Neuron (in vitro differentiated cells): ENCODE results near the gene BAD.
A peak's percentile ranks its signal among the peaks of the same experiment; 100 is the strongest.

ENCODE experiments used
- H2AFZ ChIP-seq: one replicate; pipeline ENCODE4 v1.6.1; 2013; ENCODE audit warnings: low read depth, mild to moderate bottlenecking, inconsistent platforms, low read length, moderate library complexity
- H3K27me3 ChIP-seq: one replicate; pipeline ENCODE4 v1.6.1; 2013; ENCODE audit warnings: low read length; ENCODE audit not compliant: insufficient read depth
- H3K36me3 ChIP-seq: one replicate; pipeline ENCODE4 v1.6.1; 2013; ENCODE audit warnings: low read length; ENCODE audit not compliant: insufficient read depth
- H3K4me1 ChIP-seq: one replicate; pipeline ENCODE4 v1.6.1; 2013; ENCODE audit warnings: low read length; ENCODE audit not compliant: insufficient read depth
- H3K4me3 ChIP-seq: 2 replicates; pipeline ENCODE4 v1.5.1; 2013; ENCODE audit warnings: mild to moderate bottlenecking, low read length, moderate library complexity
- H3K9me3 ChIP-seq: one replicate; pipeline ENCODE4 v1.6.1; 2013; ENCODE audit warnings: low read length

Gene BAD

DNA sequence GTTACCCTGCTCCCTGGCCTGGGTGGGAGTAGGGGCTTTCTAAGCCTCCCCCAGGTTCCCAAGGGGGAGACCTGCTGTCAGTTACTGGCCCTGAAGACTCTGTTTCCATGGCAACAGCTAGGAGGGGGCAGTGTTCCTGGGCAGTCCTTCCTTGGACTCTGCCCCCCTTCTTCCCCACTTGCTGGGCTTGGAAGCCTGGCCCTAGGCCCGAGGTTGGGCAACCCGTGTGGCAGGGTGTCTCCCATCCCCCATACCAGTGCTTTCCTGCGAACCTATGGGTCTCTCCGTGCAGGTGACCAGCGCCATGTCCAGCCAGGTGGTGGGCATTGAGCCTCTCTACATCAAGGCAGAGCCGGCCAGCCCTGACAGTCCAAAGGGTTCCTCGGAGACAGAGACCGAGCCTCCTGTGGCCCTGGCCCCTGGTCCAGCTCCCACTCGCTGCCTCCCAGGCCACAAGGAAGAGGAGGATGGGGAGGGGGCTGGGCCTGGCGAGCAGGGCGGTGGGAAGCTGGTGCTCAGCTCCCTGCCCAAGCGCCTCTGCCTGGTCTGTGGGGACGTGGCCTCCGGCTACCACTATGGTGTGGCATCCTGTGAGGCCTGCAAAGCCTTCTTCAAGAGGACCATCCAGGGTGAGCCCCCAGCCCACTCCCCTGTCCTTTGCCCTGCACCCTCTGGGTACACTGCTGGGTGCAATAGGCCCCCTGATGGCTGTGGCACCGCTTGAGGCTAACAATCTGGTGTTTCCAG lies 22.6 kb upstream of the BAD start:
- no peaks in the 10 kb centered on the region for H3K9me3 ChIP-seq

DNA sequence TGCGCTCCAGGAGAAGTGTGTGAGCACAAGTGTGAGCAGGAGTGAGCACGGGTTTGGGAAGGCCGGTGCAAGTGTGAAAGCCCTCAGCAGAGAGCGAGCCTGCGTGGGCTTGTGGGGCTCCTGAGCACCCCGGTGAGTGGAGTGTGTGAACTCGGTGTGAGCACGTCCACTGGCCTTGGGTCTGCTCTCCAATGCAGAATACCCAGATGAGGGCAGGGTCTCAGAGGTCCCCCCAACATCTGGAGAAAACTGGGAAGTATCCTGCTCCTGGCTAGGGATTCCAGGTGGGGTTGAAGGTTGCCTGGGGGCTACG lies 22.1 kb upstream of the BAD start:
- H3K36me3 ChIP-seq = no peaks in the 10 kb centered on the region
- H3K4me1 ChIP-seq = peaks cover 15% of the 10 kb centered on the region
- no peaks in the 10 kb centered on the region for H3K27me3 ChIP-seq
- no peaks in the 10 kb centered on the region for H3K9me3 ChIP-seq
- no peak overlapping the region for H2AFZ ChIP-seq
- H3K4me3 ChIP-seq = peak overlapping the region; percentile 52

More for the DNA sequence above, 22.6 kb upstream of the BAD start:
- H3K27me3 ChIP-seq = no peaks in the 10 kb centered on the region
- H2AFZ ChIP-seq = no peak overlapping the region
- H3K4me3 ChIP-seq = peak overlapping the region; percentile 52
- H3K4me1 ChIP-seq = peaks cover 15% of the 10 kb centered on the region
- H3K36me3 ChIP-seq = no peaks in the 10 kb centered on the region

GRCh38 chr11:64305691-64306562 lies 21.5 kb upstream of the BAD start:
- Histone ChIP-seq H3K9me3 (no peaks in the 10 kb centered on the region), H3K36me3 (no peaks in the 10 kb centered on the region), H2AFZ (no peak overlapping the region), H3K4me3 (peak overlapping the region; percentile 52), H3K27me3 (no peaks in the 10 kb centered on the region), H3K4me1 (peaks cover 15% of the 10 kb centered on the region)

DNA sequence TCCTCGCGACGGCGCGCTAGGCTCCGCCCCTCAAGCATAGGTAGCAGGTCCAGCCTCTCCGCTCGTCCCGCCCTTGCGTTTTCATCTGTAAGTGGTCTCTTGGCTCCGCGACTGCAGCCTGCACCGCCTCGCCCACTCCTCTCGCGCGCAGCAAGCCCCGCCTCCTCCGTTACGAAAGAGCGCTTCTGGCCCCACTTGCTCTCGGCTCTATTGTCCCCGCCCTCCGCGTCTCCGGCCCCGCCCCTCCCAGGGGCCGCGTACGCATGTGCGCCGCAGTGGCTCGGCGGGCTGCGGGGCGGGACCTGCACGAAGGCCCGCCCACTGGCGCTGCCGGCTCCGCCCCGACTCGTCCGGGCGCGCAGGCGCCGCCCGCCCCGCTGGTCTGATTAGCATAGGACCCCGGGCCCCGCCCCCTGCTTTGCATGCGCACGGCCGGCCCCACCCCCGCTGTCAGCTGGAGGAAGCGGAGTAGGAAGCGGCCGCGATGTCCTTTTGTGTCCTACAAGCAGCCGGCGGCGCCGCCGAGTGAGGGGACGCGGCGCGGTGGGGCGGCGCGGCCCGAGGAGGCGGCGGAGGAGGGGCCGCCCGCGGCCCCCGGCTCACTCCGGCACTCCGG lies 20.7 kb upstream of the BAD start, which contains the start of gene ESRRA:
Gene ESRRA, plus strand, starts transcription at position 450 of the 616 bp plus-strand sequence. CDS start 1,656 bp downstream, outside the sequence.
- no peaks in the 10 kb centered on the region for H3K36me3 ChIP-seq
- H3K27me3 ChIP-seq = peaks cover 7% of the 10 kb centered on the region
- peak within 1 kb of the TSS; percentile 81 for H2AFZ ChIP-seq
- H3K4me3 ChIP-seq = peak within 1 kb of the TSS; percentile 68
- no peaks in the 10 kb centered on the region for H3K9me3 ChIP-seq
- peaks cover 18% of the 10 kb centered on the region for H3K4me1 ChIP-seq

GRCh38 chr11:64304316-64305072 lies 20.0 kb upstream of the BAD start:
- peaks cover 14% of the 10 kb centered on the region for H3K27me3 ChIP-seq
- H2AFZ ChIP-seq = peak overlapping the region; percentile 81
- H3K4me1 ChIP-seq = peaks cover 23% of the 10 kb centered on the region
- no peaks in the 10 kb centered on the region for H3K9me3 ChIP-seq
- no peaks in the 10 kb centered on the region for H3K36me3 ChIP-seq
- peak overlapping the region; percentile 68 for H3K4me3 ChIP-seq

- Histone ChIP-seq H3K4me3 (peak overlapping the region; percentile 68), H2AFZ (no peak overlapping the region), H3K36me3 (no peaks in the 10 kb centered on the region), H3K27me3 (peaks cover 19% of the 10 kb centered on the region), H3K4me1 (peaks cover 29% of the 10 kb centered on the region), H3K9me3 (no peaks in the 10 kb centered on the region)
Observed at GRCh38 chr11:64304032-64304315, 19.5 kb upstream of the BAD start.

- Histone ChIP-seq H3K4me3 (no peak overlapping the region), H3K36me3 (no peaks in the 10 kb centered on the region), H3K27me3 (peaks cover 25% of the 10 kb centered on the region)
Observed at GRCh38 chr11:64303109-64304031, 18.9 kb upstream of the BAD start.

GRCh38 chr11:64299847-64300648 lies 15.6 kb upstream of the BAD start, which contains the start of gene CATSPERZ:
Gene CATSPERZ (plus strand): TSS chr11:64300358. CDS start chr11:64300411, 53 bp downstream.
- Histone ChIP-seq H3K4me1 (peaks cover 21% of the 10 kb centered on the region), H3K36me3 (no peaks in the 10 kb centered on the region), H2AFZ (peak within 1 kb of the TSS; percentile 77), H3K4me3 (peak within 1 kb of the TSS; percentile 29), H3K27me3 (peaks cover 50% of the 10 kb centered on the region), H3K9me3 (no peaks in the 10 kb centered on the region)

More at GRCh38 chr11:64303109-64304031, 18.9 kb upstream of the BAD start:
- Histone ChIP-seq H3K4me1 (peaks cover 29% of the 10 kb centered on the region), H2AFZ (no peak overlapping the region), H3K9me3 (no peaks in the 10 kb centered on the region)

- Histone ChIP-seq H3K36me3 (no peaks in the 10 kb centered on the region), H3K9me3 (no peaks in the 10 kb centered on the region), H3K4me3 (peak overlapping the region; percentile 29), H2AFZ (peak overlapping the region; percentile 77), H3K27me3 (peaks cover 50% of the 10 kb centered on the region), H3K4me1 (peaks cover 27% of the 10 kb centered on the region)
Observed at GRCh38 chr11:64298966-64299846, 14.7 kb upstream of the BAD start.

DNA sequence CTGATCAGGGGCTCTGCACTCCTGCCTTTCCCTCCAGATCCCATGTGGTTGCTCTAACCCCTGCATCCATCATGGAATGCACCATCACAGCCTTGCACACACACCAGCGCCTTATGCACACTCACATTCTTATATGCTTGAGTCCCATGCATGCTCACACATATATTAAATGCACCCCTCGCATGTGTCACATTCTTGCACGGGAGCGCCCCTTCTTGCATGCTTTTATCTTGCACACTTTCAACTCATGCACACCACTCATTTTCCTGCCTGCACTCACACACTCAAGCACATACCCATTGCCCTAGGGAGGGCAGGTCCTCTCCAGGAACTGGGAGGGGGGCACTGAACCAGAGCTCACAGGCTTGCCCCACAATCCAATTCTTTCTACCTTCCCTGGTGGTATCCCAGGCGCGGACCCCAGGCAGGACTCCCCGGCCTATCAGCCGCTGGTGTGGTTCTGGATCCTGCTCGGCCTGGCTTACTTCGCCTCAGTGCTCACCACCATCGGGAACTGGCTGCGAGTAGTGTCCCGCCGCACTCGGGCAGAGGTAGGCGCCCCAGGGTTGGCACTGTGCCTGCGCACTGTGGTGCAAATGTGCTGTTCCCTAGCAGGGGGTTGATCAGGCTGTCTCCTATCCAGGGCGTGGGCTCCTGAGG lies 13.4 kb upstream of the BAD start:
- Histone ChIP-seq H3K9me3 (no peaks in the 10 kb centered on the region), H2AFZ (no peak overlapping the region), H3K4me3 (no peak overlapping the region), H3K36me3 (no peaks in the 10 kb centered on the region), H3K4me1 (peaks cover 24% of the 10 kb centered on the region), H3K27me3 (peaks cover 57% of the 10 kb centered on the region)
